Measurements from ENCODE around the gene PTOV1.

GRCh38 chr19:49877879-49878743, 27.2 kb downstream of the PTOV1 start:
- TF ChIP-seq, protein P1, sequence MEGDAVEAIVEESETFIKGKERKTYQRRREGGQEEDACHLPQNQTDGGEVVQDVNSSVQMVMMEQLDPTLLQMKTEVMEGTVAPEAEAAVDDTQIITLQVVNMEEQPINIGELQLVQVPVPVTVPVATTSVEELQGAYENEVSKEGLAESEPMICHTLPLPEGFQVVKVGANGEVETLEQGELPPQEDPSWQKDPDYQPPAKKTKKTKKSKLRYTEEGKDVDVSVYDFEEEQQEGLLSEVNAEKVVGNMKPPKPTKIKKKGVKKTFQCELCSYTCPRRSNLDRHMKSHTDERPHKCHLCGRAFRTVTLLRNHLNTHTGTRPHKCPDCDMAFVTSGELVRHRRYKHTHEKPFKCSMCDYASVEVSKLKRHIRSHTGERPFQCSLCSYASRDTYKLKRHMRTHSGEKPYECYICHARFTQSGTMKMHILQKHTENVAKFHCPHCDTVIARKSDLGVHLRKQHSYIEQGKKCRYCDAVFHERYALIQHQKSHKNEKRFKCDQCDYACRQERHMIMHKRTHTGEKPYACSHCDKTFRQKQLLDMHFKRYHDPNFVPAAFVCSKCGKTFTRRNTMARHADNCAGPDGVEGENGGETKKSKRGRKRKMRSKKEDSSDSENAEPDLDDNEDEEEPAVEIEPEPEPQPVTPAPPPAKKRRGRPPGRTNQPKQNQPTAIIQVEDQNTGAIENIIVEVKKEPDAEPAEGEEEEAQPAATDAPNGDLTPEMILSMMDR (IDR thresholded peaks at IDR 0.05; ENCODE audit: low read length) = no peak
- no peak for TF ChIP-seq EZH2 (optimal IDR thresholded peaks at IDR 0.05; ENCODE audit: low read depth, low read length)

Measured in MM.1S (cell line).